ENCODE results near the gene PDF.

PDF gene

DNA sequence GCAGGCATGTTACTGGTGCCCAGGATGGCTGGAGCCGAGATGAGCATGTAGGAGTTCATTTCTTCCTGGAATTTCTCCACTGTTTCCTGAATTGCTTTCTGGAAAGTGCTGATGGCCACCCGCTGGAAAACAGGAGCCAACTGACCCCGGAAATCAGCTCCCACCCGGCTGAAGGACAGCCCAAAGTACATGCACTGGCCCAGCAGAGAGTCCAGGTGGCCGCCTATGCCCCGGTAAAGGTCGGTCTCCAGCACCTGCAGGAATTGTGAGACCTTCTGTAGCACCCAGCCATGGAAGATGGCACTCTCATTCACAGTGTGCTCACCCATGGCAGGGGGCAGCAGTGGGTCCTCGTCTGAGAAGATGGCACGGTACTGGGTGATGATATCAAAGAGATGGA lies 4.3 kb upstream of the PDF start:
- no peak for TF ChIP-seq YY1 (IDR thresholded peaks at IDR 0.05; ENCODE audit: low read depth)
- TF ChIP-seq NFIC (IDR thresholded peaks at IDR 0.05): no peak
- TF ChIP-seq EGR1 (IDR thresholded peaks at IDR 0.05): no peak
- no peak for TF ChIP-seq CREB1 (IDR thresholded peaks at IDR 0.05; ENCODE audit: low read depth)
- TF ChIP-seq TAF1 (IDR thresholded peaks at IDR 0.05; ENCODE audit: low read depth): no peak

DNA sequence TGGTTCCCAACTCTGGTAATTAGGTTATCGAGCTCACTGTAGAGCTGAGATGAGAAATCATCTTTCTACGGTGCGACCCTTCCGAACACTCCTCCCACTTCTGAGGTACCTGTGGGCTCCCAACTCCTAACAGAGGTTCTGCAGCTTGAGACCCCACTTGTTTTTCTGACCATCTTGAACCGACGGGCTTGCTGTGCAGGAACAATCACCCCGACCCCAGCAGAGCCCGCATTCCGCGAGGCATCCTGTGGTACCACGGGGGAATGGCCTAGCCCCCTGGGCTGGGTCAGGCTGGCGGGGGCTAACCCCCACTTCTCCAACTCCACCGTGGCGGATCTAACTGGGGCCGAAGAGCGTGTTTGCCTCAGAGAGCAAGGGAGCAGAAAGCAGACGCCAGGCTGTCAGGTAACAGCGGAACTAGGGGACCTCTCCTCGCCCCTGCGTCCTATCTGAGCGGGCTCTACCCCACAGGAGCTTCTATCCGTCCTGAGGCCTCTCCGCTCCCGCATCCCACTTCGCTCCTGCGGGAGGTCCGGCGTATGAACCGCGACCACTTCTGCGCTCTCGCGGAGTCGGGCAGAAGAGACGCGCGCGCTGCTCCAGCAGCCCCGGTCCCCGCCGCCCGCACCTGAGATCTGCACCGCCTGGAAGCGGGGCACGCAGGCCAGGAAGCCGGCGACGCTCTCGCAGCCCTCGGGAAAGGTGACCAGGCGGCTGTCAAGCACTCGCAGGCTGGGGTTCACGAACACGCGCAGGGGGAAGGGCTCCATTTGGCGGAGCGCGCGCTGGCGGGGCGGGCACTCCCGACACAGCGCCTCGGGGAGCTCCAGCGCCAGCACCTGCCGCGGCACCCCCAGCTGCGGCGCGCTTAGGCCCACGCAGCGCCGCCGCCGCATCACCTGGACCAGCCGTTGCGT lies 761 bp downstream of the PDF start:
- no peak for TF ChIP-seq TAF1 (IDR thresholded peaks at IDR 0.05; ENCODE audit: low read depth)
- TF ChIP-seq EGR1 (IDR thresholded peaks at IDR 0.05): 0 out of 2 replicates have a peak, but pooled peaks have one; percentile 24
- TF ChIP-seq EP300 (IDR thresholded peaks at IDR 0.05; ENCODE audit: borderline replicate concordance): no peak

DNA sequence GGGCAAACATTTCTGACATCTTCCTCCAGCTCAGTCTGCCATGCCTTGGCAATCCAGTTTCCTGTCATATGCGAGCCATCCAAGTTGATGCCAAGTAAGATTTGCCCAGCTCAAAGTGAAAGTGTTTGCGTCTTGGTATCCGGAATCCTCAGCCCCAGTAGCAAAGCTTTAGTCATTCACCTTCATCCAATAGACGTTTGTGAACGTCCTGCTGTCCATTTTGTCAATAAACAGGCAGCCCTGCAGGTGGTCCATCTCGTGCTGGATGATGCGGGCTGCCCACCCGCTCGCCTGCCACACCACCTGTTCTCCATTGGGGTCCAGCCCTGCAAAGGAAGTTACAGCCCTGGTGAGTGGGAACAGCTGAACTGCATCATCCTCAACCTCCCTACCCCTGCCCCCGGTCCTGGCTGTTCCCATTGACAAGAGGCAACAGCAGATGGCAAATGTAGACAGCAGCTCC lies 1.5 kb downstream of the PDF start:
- TF ChIP-seq YY1 (IDR thresholded peaks at IDR 0.05; ENCODE audit: low read depth): no peak
- TF ChIP-seq EGR1 (IDR thresholded peaks at IDR 0.05): no peak
- no peak for TF ChIP-seq RAD21 (IDR thresholded peaks at IDR 0.05; ENCODE audit: low read depth)
- TF ChIP-seq TCF12 (IDR thresholded peaks at IDR 0.05; ENCODE audit: low read depth): no peak
- TF ChIP-seq, protein P1, sequence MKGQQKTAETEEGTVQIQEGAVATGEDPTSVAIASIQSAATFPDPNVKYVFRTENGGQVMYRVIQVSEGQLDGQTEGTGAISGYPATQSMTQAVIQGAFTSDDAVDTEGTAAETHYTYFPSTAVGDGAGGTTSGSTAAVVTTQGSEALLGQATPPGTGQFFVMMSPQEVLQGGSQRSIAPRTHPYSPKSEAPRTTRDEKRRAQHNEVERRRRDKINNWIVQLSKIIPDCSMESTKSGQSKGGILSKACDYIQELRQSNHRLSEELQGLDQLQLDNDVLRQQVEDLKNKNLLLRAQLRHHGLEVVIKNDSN (IDR thresholded peaks at IDR 0.05): no peak
- TF ChIP-seq FOXM1 (IDR thresholded peaks at IDR 0.05; ENCODE audit: borderline replicate concordance, low read depth): no peak
- no peak for TF ChIP-seq NFIC (IDR thresholded peaks at IDR 0.05)
- TF ChIP-seq, protein P2, sequence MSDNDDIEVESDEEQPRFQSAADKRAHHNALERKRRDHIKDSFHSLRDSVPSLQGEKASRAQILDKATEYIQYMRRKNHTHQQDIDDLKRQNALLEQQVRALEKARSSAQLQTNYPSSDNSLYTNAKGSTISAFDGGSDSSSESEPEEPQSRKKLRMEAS (IDR thresholded peaks at IDR 0.05): no peak
- TF ChIP-seq EP300 (IDR thresholded peaks at IDR 0.05; ENCODE audit: borderline replicate concordance): no peak
- TF ChIP-seq TEAD4 (IDR thresholded peaks at IDR 0.05): no peak
- TF ChIP-seq, protein P3, sequence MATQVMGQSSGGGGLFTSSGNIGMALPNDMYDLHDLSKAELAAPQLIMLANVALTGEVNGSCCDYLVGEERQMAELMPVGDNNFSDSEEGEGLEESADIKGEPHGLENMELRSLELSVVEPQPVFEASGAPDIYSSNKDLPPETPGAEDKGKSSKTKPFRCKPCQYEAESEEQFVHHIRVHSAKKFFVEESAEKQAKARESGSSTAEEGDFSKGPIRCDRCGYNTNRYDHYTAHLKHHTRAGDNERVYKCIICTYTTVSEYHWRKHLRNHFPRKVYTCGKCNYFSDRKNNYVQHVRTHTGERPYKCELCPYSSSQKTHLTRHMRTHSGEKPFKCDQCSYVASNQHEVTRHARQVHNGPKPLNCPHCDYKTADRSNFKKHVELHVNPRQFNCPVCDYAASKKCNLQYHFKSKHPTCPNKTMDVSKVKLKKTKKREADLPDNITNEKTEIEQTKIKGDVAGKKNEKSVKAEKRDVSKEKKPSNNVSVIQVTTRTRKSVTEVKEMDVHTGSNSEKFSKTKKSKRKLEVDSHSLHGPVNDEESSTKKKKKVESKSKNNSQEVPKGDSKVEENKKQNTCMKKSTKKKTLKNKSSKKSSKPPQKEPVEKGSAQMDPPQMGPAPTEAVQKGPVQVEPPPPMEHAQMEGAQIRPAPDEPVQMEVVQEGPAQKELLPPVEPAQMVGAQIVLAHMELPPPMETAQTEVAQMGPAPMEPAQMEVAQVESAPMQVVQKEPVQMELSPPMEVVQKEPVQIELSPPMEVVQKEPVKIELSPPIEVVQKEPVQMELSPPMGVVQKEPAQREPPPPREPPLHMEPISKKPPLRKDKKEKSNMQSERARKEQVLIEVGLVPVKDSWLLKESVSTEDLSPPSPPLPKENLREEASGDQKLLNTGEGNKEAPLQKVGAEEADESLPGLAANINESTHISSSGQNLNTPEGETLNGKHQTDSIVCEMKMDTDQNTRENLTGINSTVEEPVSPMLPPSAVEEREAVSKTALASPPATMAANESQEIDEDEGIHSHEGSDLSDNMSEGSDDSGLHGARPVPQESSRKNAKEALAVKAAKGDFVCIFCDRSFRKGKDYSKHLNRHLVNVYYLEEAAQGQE (IDR thresholded peaks at IDR 0.05; ENCODE audit: low read depth): no peak
- no peak for TF ChIP-seq CREB1 (IDR thresholded peaks at IDR 0.05; ENCODE audit: low read depth)
- no peak for TF ChIP-seq TAF1 (IDR thresholded peaks at IDR 0.05; ENCODE audit: low read depth)
- TF ChIP-seq CEBPB (IDR thresholded peaks at IDR 0.05): no peak
- TF ChIP-seq ZBTB7A (IDR thresholded peaks at IDR 0.05; ENCODE audit: low read depth): no peak

DNA sequence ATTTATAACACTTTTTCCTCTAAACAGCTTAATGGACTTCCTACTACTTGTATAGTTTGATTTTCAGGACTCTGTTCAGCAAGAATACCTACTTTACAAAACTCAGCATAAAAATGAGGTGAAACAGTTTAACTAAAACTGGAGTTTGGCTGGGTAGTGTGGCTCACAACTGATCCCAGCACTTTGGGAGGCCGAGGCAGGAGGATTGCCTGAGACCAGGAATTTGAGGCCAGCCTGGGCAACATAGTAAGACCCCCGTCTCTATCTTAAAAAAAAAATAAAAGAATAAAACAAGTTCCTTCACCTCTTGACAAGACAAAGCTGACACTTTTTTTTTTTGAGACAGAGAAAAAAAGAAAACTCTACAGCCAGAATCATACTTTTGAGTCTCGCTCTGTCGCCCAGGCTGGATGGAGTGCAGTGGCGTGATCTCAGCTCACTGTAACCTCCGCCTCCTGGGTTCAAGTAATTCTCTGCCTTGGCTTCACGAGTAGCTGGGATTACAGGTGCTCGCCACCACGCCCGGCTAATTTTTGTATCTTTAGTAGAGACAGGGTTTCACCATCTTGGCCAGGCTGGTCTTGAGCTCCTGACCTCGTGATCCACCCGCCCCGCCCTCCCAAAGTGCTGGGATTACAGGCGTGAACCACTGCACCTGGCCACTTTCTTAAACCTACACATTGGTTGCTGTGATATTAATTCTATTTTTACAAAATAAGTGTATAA lies 2.6 kb downstream of the PDF start:
- no peak for TF ChIP-seq FOXM1 (IDR thresholded peaks at IDR 0.05; ENCODE audit: borderline replicate concordance, low read depth)
- TF ChIP-seq, protein P2 (IDR thresholded peaks at IDR 0.05): no peak
- TF ChIP-seq EP300 (IDR thresholded peaks at IDR 0.05; ENCODE audit: borderline replicate concordance): no peak
- TF ChIP-seq NFIC (IDR thresholded peaks at IDR 0.05): no peak
- no peak for TF ChIP-seq YY1 (IDR thresholded peaks at IDR 0.05; ENCODE audit: low read depth)
- no peak for TF ChIP-seq ZBTB7A (IDR thresholded peaks at IDR 0.05; ENCODE audit: low read depth)
- no peak for TF ChIP-seq CEBPB (IDR thresholded peaks at IDR 0.05)
- TF ChIP-seq, protein P3 (IDR thresholded peaks at IDR 0.05; ENCODE audit: low read depth): no peak
- TF ChIP-seq RAD21 (IDR thresholded peaks at IDR 0.05; ENCODE audit: low read depth): no peak
- no peak for TF ChIP-seq TEAD4 (IDR thresholded peaks at IDR 0.05)
- no peak for TF ChIP-seq TAF1 (IDR thresholded peaks at IDR 0.05; ENCODE audit: low read depth)

DNA sequence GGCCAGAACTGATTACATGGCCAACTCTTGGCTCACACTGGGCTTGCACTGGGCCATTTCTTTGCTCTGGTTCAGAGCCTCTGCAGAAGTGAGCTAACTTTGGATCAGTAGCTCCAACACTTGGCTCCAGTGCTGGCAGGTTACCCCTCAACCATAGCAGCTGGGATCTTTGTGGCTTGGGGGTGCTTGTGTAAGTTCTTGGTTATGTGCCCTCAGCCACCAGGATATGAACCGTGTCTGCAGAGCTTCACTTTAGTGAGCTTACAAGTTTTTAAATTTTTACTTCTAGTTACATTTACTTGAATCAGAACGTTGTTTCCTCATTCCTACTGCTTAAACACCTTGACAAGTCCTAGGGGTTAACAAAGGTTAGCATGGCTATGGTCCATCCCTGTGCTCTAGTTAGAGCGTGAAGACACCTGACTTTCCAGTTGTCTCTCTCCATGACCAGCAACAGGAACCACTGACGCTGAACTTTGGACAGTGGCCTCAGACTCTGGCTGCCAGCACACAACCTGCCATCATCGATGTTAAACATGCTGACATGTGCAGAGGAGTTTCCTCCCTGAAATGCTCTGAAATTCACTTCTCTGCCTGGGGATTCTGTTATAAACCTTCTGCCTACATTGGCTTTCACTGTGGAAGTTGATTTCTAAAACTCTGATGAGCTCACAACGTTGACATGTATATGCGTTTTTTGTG lies 4.1 kb downstream of the PDF start:
- TF ChIP-seq, protein P3 (IDR thresholded peaks at IDR 0.05; ENCODE audit: low read depth): no peak
- TF ChIP-seq RAD21 (IDR thresholded peaks at IDR 0.05; ENCODE audit: low read depth) (no peak), ZBTB7A (IDR thresholded peaks at IDR 0.05; ENCODE audit: low read depth) (no peak), TAF1 (IDR thresholded peaks at IDR 0.05; ENCODE audit: low read depth) (no peak), FOXM1 (IDR thresholded peaks at IDR 0.05; ENCODE audit: borderline replicate concordance, low read depth) (no peak), YY1 (IDR thresholded peaks at IDR 0.05; ENCODE audit: low read depth) (no peak), NFIC (IDR thresholded peaks at IDR 0.05) (no peak), CEBPB (IDR thresholded peaks at IDR 0.05) (no peak), TCF12 (IDR thresholded peaks at IDR 0.05; ENCODE audit: low read depth) (no peak), CREB1 (IDR thresholded peaks at IDR 0.05; ENCODE audit: low read depth) (no peak)
- TF ChIP-seq, protein P1 (IDR thresholded peaks at IDR 0.05): no peak
- TF ChIP-seq, protein P2 (IDR thresholded peaks at IDR 0.05): no peak

Measured in Ishikawa (cell line).